Measurements from ENCODE around the gene LENG8. TPM values are rescaled to one million over a fixed set of nuclear protein-coding genes. Genes with fewer than 3 reads are reported as not detected.

LENG8 gene
- total and polyA plus RNA-seq, 2 of the 13 experiments (the other 11 are each of a cell fraction or from before 2014, with no cell fraction given), result 14.3 to 41.9 TPM

GRCh38 chr19:54448040-54448773 lies 792 bp upstream of the LENG8 start (continued):
- TF ChIP-seq, protein P1, sequence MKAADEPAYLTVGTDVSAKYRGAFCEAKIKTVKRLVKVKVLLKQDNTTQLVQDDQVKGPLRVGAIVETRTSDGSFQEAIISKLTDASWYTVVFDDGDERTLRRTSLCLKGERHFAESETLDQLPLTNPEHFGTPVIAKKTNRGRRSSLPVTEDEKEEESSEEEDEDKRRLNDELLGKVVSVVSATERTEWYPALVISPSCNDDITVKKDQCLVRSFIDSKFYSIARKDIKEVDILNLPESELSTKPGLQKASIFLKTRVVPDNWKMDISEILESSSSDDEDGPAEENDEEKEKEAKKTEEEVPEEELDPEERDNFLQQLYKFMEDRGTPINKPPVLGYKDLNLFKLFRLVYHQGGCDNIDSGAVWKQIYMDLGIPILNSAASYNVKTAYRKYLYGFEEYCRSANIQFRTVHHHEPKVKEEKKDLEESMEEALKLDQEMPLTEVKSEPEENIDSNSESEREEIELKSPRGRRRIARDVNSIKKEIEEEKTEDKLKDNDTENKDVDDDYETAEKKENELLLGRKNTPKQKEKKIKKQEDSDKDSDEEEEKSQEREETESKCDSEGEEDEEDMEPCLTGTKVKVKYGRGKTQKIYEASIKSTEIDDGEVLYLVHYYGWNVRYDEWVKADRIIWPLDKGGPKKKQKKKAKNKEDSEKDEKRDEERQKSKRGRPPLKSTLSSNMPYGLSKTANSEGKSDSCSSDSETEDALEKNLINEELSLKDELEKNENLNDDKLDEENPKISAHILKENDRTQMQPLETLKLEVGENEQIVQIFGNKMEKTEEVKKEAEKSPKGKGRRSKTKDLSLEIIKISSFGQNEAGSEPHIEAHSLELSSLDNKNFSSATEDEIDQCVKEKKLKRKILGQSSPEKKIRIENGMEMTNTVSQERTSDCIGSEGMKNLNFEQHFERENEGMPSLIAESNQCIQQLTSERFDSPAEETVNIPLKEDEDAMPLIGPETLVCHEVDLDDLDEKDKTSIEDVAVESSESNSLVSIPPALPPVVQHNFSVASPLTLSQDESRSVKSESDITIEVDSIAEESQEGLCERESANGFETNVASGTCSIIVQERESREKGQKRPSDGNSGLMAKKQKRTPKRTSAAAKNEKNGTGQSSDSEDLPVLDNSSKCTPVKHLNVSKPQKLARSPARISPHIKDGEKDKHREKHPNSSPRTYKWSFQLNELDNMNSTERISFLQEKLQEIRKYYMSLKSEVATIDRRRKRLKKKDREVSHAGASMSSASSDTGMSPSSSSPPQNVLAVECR (CRISPR knock-in tag; IDR thresholded peaks at IDR 0.05; ENCODE audit: borderline replicate concordance), result peak; percentile 8; the same call in 1 of the 2 replicates
- TF ChIP-seq, protein P2, sequence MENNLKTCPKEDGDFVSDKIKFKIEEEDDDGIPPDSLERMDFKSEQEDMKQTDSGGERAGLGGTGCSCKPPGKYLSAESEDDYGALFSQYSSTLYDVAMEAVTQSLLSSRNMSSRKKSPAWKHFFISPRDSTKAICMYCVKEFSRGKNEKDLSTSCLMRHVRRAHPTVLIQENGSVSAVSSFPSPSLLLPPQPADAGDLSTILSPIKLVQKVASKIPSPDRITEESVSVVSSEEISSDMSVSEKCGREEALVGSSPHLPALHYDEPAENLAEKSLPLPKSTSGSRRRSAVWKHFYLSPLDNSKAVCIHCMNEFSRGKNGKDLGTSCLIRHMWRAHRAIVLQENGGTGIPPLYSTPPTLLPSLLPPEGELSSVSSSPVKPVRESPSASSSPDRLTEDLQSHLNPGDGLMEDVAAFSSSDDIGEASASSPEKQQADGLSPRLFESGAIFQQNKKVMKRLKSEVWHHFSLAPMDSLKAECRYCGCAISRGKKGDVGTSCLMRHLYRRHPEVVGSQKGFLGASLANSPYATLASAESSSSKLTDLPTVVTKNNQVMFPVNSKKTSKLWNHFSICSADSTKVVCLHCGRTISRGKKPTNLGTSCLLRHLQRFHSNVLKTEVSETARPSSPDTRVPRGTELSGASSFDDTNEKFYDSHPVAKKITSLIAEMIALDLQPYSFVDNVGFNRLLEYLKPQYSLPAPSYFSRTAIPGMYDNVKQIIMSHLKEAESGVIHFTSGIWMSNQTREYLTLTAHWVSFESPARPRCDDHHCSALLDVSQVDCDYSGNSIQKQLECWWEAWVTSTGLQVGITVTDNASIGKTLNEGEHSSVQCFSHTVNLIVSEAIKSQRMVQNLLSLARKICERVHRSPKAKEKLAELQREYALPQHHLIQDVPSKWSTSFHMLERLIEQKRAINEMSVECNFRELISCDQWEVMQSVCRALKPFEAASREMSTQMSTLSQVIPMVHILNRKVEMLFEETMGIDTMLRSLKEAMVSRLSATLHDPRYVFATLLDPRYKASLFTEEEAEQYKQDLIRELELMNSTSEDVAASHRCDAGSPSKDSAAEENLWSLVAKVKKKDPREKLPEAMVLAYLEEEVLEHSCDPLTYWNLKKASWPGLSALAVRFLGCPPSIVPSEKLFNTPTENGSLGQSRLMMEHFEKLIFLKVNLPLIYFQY (CRISPR knock-in tag; IDR thresholded peaks at IDR 0.05; ENCODE audit: borderline replicate concordance), result no peak
- TF ChIP-seq ZFP37 (CRISPR knock-in tag; IDR thresholded peaks at IDR 0.05; ENCODE audit: borderline replicate concordance), result 0 out of 2 replicates have a peak, but pooled peaks have one; percentile 9
- no peak for TF ChIP-seq ZNF547 (CRISPR knock-in tag; IDR thresholded peaks at IDR 0.05)
- TF ChIP-seq ZNF18 (CRISPR knock-in tag; IDR thresholded peaks at IDR 0.05; ENCODE audit: insufficient replicate concordance), result no peak
- TF ChIP-seq HNRNPLL (IDR thresholded peaks at IDR 0.05; ENCODE audit: low read depth, low read length, poor library complexity, severe bottlenecking), result peak; percentile 8
- TF ChIP-seq, protein P3, sequence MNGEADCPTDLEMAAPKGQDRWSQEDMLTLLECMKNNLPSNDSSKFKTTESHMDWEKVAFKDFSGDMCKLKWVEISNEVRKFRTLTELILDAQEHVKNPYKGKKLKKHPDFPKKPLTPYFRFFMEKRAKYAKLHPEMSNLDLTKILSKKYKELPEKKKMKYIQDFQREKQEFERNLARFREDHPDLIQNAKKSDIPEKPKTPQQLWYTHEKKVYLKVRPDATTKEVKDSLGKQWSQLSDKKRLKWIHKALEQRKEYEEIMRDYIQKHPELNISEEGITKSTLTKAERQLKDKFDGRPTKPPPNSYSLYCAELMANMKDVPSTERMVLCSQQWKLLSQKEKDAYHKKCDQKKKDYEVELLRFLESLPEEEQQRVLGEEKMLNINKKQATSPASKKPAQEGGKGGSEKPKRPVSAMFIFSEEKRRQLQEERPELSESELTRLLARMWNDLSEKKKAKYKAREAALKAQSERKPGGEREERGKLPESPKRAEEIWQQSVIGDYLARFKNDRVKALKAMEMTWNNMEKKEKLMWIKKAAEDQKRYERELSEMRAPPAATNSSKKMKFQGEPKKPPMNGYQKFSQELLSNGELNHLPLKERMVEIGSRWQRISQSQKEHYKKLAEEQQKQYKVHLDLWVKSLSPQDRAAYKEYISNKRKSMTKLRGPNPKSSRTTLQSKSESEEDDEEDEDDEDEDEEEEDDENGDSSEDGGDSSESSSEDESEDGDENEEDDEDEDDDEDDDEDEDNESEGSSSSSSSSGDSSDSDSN (CRISPR knock-in tag; IDR thresholded peaks at IDR 0.05), result 0 out of 2 replicates have a peak, but pooled peaks have one; percentile 3
- no peak for TF ChIP-seq IKZF1 (IDR thresholded peaks at IDR 0.05)
- TF ChIP-seq ARNTL (CRISPR knock-in tag; IDR thresholded peaks at IDR 0.05), result 0 out of 2 replicates have a peak, but pooled peaks have one; percentile 16
- peak; percentile 60 for TF ChIP-seq ZNF274 (CRISPR knock-in tag; IDR thresholded peaks at IDR 0.05)
- no peak for TF ChIP-seq FOXA3 (CRISPR knock-in tag; IDR thresholded peaks at IDR 0.05)
- TF ChIP-seq GTF3A (CRISPR knock-in tag; conservative IDR thresholded peaks at IDR 0.05), result no peak
- 0 out of 2 replicates have a peak, but pooled peaks have one; percentile 27 for TF ChIP-seq PHF21A (CRISPR knock-in tag; IDR thresholded peaks at IDR 0.05)
- TF ChIP-seq RAD51 (IDR thresholded peaks at IDR 0.05; ENCODE audit: borderline replicate concordance), result no peak
- TF ChIP-seq SNAPC2 (CRISPR knock-in tag; IDR thresholded peaks at IDR 0.05), result 0 out of 2 replicates have a peak, but pooled peaks have one; percentile 11
- no peak for TF ChIP-seq ZFP62 (CRISPR knock-in tag; IDR thresholded peaks at IDR 0.05)

Data from HepG2 (cell line).